Natural killer cell (primary cell): ENCODE measurements around the gene NPIPA3. TPM values are rescaled to one million over a fixed set of nuclear protein-coding genes. Genes with fewer than 3 reads are reported as not detected.

ENCODE experiments used
- total RNA-seq, 4 donors: library from RNA; stranded (reverse); fragments of 120-200 nt in 1 of 4; gene quantifications; one replicate each; pipeline versions ENCODE4 v1.2.3 to v1.2.4, GENCODE V29; 2013 to 2022

NPIPA3 gene
- total RNA-seq, 3 donors from 2014 or later (not counting 1 experiment from before 2014, with no cell fraction given), result 3.1 TPM; not detected in 2

Other genes with a start within 250 kb of the NPIPA3 start
- 10 to 100 TPM; 44.3 to 57.4 (median 45.1) TPM for gene PARN, start 73.2 kb upstream of the NPIPA3 start, total RNA-seq
- gene BFAR, start 70.5 kb upstream of the NPIPA3 start, total RNA-seq, result 10 to 100 TPM; 45.8 to 62.2 (median 55.6) TPM
- not detected for gene PLA2G10, start 9.1 kb upstream of the NPIPA3 start, total RNA-seq
- 1 to 10 TPM in 2 of 3 donors, not detected in 1; 1.3 to 5.6 TPM for gene NPIPA2, start 39.1 kb downstream of the NPIPA3 start, total RNA-seq
- gene NOMO1, start 130.3 kb downstream of the NPIPA3 start, total RNA-seq, result 10 to 100 TPM; 49.1 to 70.2 (median 58.6) TPM
- 100 to 1,000 TPM; 123 to 136 (median 124) TPM for gene NPIPA1, start 234.0 kb downstream of the NPIPA3 start, total RNA-seq